ENCODE measurements around the gene IFIT2. TPM values are rescaled to one million over a fixed set of nuclear protein-coding genes. Genes with fewer than 3 reads are reported as not detected.

The IFIT2 gene
- total and polyA plus RNA-seq, 5 donors, result 3.2 to 8.7 (median 5.5) TPM

DNA sequence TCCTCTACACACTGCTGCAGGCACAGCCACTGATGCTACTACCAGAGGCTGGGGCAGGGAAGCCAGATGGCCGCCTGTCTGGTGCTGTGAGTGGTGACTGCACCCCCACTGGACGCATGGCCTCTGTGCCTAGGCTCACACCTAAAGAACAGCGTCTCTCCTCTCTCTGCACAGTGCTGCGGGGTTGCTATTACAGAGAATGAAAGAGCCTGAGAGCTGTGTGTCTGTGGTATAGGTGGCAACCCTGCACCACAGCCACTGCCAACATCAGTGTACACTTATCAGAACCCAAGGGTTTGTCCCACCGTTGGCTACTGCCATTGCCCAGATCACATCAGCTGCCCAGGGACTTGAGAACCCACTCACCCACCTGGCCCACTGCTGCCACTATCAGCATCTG lies 4.1 kb upstream of the IFIT2 start:
- Histone ChIP-seq H3K4me3 (ENCODE audit: low read length) (no peak overlapping the region), H3K9me3 (ENCODE audit: control insufficient read depth, low read length) (no peaks in the 10 kb centered on the region), H3K4me1 (ENCODE audit: control insufficient read depth, insufficient read depth, low read length) (peaks cover 2% of the 10 kb centered on the region), H3K27ac (ENCODE audit: low read length) (no peak overlapping the region), H3K27me3 (ENCODE audit: control insufficient read depth, insufficient read depth) (no peaks in the 10 kb centered on the region)
- DNase-seq (no peak), ATAC-seq (no peak)
- intact Hi-C loops (cut with DNase I), result no loop called here
- 96% methylated on average over 5 of the region's 5 CpGs for WGBS

DNA sequence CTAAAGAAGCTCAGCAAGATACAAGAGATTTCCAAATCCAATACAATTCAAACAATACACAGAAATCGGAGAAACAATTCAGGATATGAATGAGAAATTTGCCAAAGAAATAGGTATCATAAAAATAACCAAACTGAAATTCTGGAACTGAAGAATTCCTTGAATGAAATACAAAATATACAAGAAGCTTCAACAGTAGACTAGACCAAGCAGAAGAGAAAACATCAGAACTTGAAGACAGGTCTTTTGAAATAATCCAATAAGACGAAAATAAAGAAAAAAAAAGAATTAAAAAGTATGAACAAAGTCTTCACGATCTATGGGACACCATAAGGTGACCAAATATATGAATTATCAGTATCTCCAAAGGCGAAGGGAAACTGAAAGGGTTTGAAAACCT lies 2.8 kb upstream of the IFIT2 start:
- intact Hi-C loops (cut with DNase I), result no loop called here
- no peak for DNase-seq
- H3K27me3 ChIP-seq (ENCODE audit: control insufficient read depth, insufficient read depth), result no peaks in the 10 kb centered on the region
- peaks cover 5% of the 10 kb centered on the region for H3K4me1 ChIP-seq (ENCODE audit: control insufficient read depth, insufficient read depth, low read length)
- no peak overlapping the region for H3K4me3 ChIP-seq (ENCODE audit: low read length)
- H3K9me3 ChIP-seq (ENCODE audit: control insufficient read depth, low read length), result no peaks in the 10 kb centered on the region
- 84% methylated on average over 4 of the region's 4 CpGs for WGBS
- ATAC-seq, result no peak
- no peak overlapping the region for H3K27ac ChIP-seq (ENCODE audit: low read length)

DNA sequence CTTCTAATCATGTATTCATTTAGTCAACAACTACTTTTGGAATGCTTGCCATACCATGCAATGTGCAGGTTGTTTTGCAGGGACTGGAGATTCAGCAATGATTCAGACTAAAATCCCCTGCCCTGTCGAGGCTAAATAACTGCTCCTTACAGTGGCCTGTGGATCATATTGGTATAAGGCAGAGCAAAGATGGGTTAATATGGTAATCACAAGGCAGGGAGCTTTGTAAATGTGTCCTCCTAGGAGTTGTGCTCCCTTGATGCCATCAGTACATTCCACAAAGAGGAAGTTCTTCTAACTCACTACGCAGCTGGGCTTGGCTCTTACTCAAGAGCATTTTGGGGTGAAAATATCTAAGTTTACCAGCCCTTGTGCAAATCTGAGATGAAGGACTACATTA lies 614 bp upstream of the IFIT2 start:
- peak; percentile 65 to 67 for ATAC-seq
- peaks cover 3% of the 10 kb centered on the region for H3K4me1 ChIP-seq (ENCODE audit: control insufficient read depth, insufficient read depth, low read length)
- H3K27ac ChIP-seq (ENCODE audit: low read length), result peak overlapping the region; percentile 98
- intact Hi-C loops (cut with DNase I), result no loop called here
- no peaks in the 10 kb centered on the region for H3K27me3 ChIP-seq (ENCODE audit: control insufficient read depth, insufficient read depth)
- H3K4me3 ChIP-seq (ENCODE audit: low read length), result peak overlapping the region; percentile 77
- 11% methylated on average over 2 of the region's 2 CpGs for WGBS
- no peak for DNase-seq
- no peaks in the 10 kb centered on the region for H3K9me3 ChIP-seq (ENCODE audit: control insufficient read depth, low read length)

DNA sequence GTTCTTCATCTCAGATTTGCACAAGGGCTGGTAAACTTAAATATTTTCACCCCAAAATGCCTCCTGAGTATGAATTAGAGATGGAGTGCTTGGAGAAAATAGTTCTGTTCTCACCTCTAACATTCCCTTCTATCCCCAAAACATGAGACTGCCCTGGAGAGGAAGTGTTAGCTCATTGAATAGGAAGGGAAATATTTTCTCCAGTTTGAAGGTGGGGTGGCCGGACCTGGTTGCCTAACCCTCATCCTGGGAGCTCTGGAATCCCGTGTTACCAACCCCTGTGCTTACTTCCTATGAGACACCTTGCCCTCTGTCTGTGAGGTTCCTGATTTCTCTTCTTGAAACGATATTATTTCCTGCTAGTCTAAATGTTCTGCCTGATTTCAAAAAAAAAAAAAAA lies 779 bp downstream of the IFIT2 start:
- peak overlapping the region; percentile 77 for H3K4me3 ChIP-seq (ENCODE audit: low read length)
- H3K9me3 ChIP-seq (ENCODE audit: control insufficient read depth, low read length), result no peaks in the 10 kb centered on the region
- H3K27me3 ChIP-seq (ENCODE audit: control insufficient read depth, insufficient read depth), result no peaks in the 10 kb centered on the region
- H3K27ac ChIP-seq (ENCODE audit: low read length), result peak overlapping the region; percentile 30
- ATAC-seq (peak in 1 of 2 donors; percentile 55), DNase-seq (no peak)
- H3K4me1 ChIP-seq (ENCODE audit: control insufficient read depth, insufficient read depth, low read length), result peaks cover 6% of the 10 kb centered on the region
- 19% methylated on average over 3 of the region's 3 CpGs for WGBS
- intact Hi-C loops (cut with DNase I), result no loop called here

DNA sequence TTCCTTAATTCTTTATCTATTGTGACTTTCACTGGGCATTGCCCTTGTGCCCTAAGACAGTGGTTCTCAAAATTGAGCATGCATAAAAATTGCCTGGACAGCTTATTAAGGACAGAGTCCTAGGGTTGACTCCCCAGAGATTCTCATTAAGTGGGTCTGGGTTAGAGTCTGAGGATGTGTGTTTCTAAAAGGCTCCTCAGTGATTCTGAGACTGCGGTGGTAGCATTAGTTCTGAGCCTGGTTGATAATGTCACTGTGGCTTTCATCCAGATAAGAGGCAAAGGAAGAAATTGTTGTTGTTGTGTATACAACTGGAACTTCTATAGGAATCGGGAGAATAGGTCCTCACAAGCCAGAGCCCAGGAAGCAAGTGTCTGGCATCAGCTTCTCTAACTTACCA lies 1.3 kb downstream of the IFIT2 start:
- Histone ChIP-seq H3K27me3 (ENCODE audit: control insufficient read depth, insufficient read depth) (no peaks in the 10 kb centered on the region), H3K4me3 (ENCODE audit: low read length) (peak overlapping the region; percentile 77), H3K27ac (ENCODE audit: low read length) (peak overlapping the region; percentile 2), H3K9me3 (ENCODE audit: control insufficient read depth, low read length) (no peaks in the 10 kb centered on the region), H3K4me1 (ENCODE audit: control insufficient read depth, insufficient read depth, low read length) (peaks cover 6% of the 10 kb centered on the region)
- DNase-seq (no peak), ATAC-seq (no peak)
- 35% methylated on average over 2 of the region's 2 CpGs for WGBS
- intact Hi-C loops (cut with DNase I), result no loop called here

DNA sequence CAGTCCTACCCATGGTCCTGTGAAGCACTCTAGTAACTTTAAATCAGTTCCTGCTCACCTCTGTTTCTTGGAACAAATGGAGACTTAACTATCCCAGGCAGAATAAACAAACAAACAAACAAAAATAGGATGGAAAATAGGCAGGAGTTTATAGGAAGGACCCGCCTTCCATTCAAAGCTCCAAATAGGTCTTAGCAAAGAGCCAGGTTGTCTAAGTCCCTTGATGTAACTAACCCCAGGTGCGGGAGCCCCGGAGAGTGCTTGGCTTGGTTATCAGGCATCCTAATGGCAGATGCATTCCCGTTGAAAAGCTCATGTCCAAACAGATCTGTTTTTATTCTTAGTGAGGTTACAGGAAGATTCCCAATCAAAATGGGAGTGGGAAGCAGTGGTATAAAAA lies 2.2 kb downstream of the IFIT2 start:
- ATAC-seq, result no peak
- H3K4me1 ChIP-seq (ENCODE audit: control insufficient read depth, insufficient read depth, low read length), result peaks cover 6% of the 10 kb centered on the region
- no peaks in the 10 kb centered on the region for H3K27me3 ChIP-seq (ENCODE audit: control insufficient read depth, insufficient read depth)
- no peak overlapping the region for H3K4me3 ChIP-seq (ENCODE audit: low read length)
- no peak overlapping the region for H3K27ac ChIP-seq (ENCODE audit: low read length)
- H3K9me3 ChIP-seq (ENCODE audit: control insufficient read depth, low read length), result no peaks in the 10 kb centered on the region
- intact Hi-C loops (cut with DNase I), result no loop called here
- no peak for DNase-seq
- WGBS, result 84% methylated on average over 4 of the region's 4 CpGs

DNA sequence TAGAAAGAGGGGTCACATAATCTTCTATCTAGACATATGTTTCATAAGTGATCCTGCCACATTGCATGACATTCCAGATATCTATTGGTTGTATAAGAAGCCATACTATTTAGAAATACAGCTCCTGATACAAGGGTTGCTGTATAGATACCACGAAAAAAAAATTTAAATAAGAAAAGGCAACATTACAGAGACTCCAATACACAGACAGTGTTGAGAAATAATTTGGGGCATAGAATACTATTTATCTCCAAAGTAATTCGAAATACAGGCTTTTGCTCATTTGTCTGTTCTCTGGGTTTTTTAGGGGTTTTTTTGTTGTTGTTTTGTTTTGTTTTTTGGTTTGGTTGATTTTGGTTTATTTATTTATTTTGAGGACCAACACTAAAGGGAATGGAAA lies 2.6 kb downstream of the IFIT2 start:
- Histone ChIP-seq H3K4me1 (ENCODE audit: control insufficient read depth, insufficient read depth, low read length) (peaks cover 6% of the 10 kb centered on the region), H3K27ac (ENCODE audit: low read length) (no peak overlapping the region)
- WGBS, result 95% methylated on average over 2 of the region's 2 CpGs

DNA sequence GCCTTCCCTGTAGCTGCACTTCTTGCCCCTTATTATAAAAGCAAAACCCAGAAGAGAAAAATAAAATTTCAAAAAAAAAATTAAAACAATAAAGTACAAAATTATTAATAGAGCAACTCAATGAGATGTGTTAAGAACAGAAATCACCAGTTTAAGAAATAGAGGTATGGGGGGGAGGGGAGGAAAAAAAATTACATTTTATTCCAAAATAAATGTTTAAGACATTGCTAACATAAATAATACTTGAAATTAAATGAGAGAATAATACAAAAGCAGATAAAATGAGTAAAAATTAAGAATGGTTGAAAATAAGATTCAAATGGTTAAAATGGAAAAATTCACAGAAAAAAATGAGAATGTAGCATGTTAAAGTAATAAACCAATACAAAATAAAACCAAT lies 3.1 kb downstream of the IFIT2 start:
- DNase-seq (no peak), ATAC-seq (no peak)
- Histone ChIP-seq H3K4me1 (ENCODE audit: control insufficient read depth, insufficient read depth, low read length) (peaks cover 7% of the 10 kb centered on the region), H3K9me3 (ENCODE audit: control insufficient read depth, low read length) (no peaks in the 10 kb centered on the region), H3K27me3 (ENCODE audit: control insufficient read depth, insufficient read depth) (no peaks in the 10 kb centered on the region), H3K27ac (ENCODE audit: low read length) (no peak overlapping the region), H3K4me3 (ENCODE audit: low read length) (no peak overlapping the region)
- intact Hi-C loops (cut with DNase I), result no loop called here

More for the DNA sequence above, 2.6 kb downstream of the IFIT2 start:
- Histone ChIP-seq H3K27me3 (ENCODE audit: control insufficient read depth, insufficient read depth) (no peaks in the 10 kb centered on the region), H3K4me3 (ENCODE audit: low read length) (no peak overlapping the region), H3K9me3 (ENCODE audit: control insufficient read depth, low read length) (no peaks in the 10 kb centered on the region)
- no peak for DNase-seq
- intact Hi-C loops (cut with DNase I), result no loop called here
- no peak for ATAC-seq

DNA sequence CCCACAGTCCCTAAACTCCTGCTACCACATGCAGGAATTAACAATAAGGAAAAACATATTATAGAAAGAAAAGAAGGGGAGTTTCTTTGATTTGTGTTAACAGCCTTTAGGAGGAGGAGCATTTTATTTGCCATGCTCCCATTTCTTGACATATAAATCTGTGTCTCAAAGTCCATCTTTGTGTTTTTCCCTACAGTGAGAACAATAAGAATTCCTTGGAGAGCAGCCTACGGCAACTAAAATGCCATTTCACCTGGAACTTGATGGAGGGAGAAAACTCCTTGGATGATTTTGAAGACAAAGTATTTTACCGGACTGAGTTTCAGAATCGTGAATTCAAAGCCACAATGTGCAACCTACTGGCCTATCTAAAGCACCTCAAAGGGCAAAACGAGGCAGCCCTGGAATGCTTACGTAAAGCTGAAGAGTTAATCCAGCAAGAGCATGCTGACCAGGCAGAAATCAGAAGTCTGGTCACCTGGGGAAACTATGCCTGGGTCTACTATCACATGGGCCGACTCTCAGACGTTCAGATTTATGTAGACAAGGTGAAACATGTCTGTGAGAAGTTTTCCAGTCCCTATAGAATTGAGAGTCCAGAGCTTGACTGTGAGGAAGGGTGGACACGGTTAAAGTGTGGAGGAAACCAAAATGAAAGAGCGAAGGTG lies 4.1 kb downstream of the IFIT2 start:
- intact Hi-C loops (cut with DNase I), result no loop called here
- H3K9me3 ChIP-seq (ENCODE audit: control insufficient read depth, low read length), result no peaks in the 10 kb centered on the region
- no peak overlapping the region for H3K4me3 ChIP-seq (ENCODE audit: low read length)
- DNase-seq (no peak), ATAC-seq (no peak)
- H3K27me3 ChIP-seq (ENCODE audit: control insufficient read depth, insufficient read depth), result no peaks in the 10 kb centered on the region
- H3K4me1 ChIP-seq (ENCODE audit: control insufficient read depth, insufficient read depth, low read length), result peaks cover 10% of the 10 kb centered on the region
- H3K27ac ChIP-seq (ENCODE audit: low read length), result no peak overlapping the region
- WGBS, result 93% methylated on average over 9 of the region's 9 CpGs

DNA sequence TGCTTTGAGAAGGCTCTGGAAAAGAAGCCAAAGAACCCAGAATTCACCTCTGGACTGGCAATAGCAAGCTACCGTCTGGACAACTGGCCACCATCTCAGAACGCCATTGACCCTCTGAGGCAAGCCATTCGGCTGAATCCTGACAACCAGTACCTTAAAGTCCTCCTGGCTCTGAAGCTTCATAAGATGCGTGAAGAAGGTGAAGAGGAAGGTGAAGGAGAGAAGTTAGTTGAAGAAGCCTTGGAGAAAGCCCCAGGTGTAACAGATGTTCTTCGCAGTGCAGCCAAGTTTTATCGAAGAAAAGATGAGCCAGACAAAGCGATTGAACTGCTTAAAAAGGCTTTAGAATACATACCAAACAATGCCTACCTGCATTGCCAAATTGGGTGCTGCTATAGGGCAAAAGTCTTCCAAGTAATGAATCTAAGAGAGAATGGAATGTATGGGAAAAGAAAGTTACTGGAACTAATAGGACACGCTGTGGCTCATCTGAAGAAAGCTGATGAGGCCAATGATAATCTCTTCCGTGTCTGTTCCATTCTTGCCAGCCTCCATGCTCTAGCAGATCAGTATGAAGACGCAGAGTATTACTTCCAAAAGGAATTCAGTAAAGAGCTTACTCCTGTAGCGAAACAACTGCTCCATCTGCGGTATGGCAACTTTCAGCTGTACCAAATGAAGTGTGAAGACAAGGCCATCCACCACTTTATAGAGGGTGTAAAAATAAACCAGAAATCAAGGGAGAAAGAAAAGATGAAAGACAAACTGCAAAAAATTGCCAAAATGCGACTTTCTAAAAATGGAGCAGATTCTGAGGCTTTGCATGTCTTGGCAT lies 4.8 kb downstream of the IFIT2 start:
- H3K4me3 ChIP-seq (ENCODE audit: low read length), result no peak overlapping the region

DNA sequence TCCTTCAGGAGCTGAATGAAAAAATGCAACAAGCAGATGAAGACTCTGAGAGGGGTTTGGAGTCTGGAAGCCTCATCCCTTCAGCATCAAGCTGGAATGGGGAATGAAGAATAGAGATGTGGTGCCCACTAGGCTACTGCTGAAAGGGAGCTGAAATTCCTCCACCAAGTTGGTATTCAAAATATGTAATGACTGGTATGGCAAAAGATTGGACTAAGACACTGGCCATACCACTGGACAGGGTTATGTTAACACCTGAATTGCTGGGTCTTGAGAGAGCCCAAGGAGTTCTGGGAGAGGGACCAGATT lies 5.4 kb downstream of the IFIT2 start:
- intact Hi-C loops (cut with DNase I), result no loop called here
- no peaks in the 10 kb centered on the region for H3K9me3 ChIP-seq (ENCODE audit: control insufficient read depth, low read length)
- ATAC-seq, result no peak
- no peak overlapping the region for H3K27ac ChIP-seq (ENCODE audit: low read length)
- H3K4me1 ChIP-seq (ENCODE audit: control insufficient read depth, insufficient read depth, low read length), result peaks cover 10% of the 10 kb centered on the region
- no peak for DNase-seq
- H3K4me3 ChIP-seq (ENCODE audit: low read length), result no peak overlapping the region
- no peaks in the 10 kb centered on the region for H3K27me3 ChIP-seq (ENCODE audit: control insufficient read depth, insufficient read depth)

More for the DNA sequence above, 4.8 kb downstream of the IFIT2 start:
- Histone ChIP-seq H3K27me3 (ENCODE audit: control insufficient read depth, insufficient read depth) (no peaks in the 10 kb centered on the region), H3K9me3 (ENCODE audit: control insufficient read depth, low read length) (no peaks in the 10 kb centered on the region), H3K4me1 (ENCODE audit: control insufficient read depth, insufficient read depth, low read length) (peaks cover 10% of the 10 kb centered on the region), H3K27ac (ENCODE audit: low read length) (no peak overlapping the region)
- ATAC-seq, result no peak
- DNase-seq, result no peak
- intact Hi-C loops (cut with DNase I), result no loop called here
- WGBS, result 91% methylated on average over 13 of the region's 13 CpGs
